ENCODE results near the gene AP2A1. TPM values are rescaled to one million over a fixed set of nuclear protein-coding genes. Genes with fewer than 3 reads are reported as not detected.

AP2A1 gene
- total RNA-seq, 1 experiment from 2014 or later = 75.0 TPM

GRCh38 chr19:49837009-49837310, 70.2 kb downstream of the AP2A1 start:
- no peak for DNase-seq (ENCODE audit: low read depth)

- DNase-seq (ENCODE audit: low read depth) = no peak
These were observed 70.6 kb downstream of the AP2A1 start for GRCh38 chr19:49837425-49837824.

- DNase-seq (ENCODE audit: low read depth) = no peak
These were observed 72.2 kb downstream of the AP2A1 start for GRCh38 chr19:49838885-49839588.

- DNase-seq (ENCODE audit: low read depth) = no peak
These were observed 72.9 kb downstream of the AP2A1 start for GRCh38 chr19:49839713-49840112.

DNA sequence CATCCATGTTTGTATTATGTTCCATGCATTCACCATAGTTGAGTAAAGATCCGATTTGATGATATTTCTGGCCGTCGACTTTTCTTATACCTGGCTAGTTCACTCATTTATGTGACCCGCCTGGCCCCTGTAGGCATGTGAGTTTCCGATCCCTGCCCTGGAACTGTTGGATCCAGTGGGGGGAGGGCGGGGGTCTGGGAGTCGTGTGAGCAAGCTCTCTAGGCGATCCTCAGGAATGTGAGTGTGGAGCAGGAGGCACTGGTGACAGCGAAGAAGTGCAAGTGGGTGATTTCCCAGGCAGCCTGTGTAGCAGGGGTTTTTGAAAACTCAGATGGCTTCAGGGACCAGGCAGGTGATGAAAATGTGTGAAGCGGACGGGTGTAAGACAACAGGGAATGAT, 73.5 kb downstream of the AP2A1 start:
- DNase-seq (ENCODE audit: low read depth) = no peak

GRCh38 chr19:49840736-49841249, 74.0 kb downstream of the AP2A1 start:
- no peak for DNase-seq (ENCODE audit: low read depth)

- no peak for DNase-seq (ENCODE audit: low read depth)
These were observed 76.5 kb downstream of the AP2A1 start for GRCh38 chr19:49843265-49843664.

GRCh38 chr19:49844138-49845095, 77.6 kb downstream of the AP2A1 start:
- DNase-seq (ENCODE audit: low read depth) = no peak

DNA sequence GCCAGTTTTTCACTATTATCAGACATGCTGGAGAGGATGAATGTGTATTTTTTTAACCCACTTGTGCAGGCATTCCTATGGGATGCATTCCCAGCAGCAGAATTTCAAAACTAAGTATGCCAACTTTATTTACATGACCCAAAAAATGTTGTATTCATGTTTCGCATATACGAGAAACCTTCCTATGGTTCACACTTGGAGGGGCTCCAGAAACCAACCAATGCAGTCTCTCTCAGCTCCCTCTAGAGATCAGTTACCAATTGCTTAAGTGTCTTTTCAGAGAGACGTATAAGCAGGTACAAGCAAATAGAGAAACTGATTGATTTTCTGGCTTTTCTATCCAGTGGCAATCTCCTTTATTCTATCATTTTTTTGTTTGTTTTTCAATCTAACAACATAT, 78.6 kb downstream of the AP2A1 start:
- no peak for DNase-seq (ENCODE audit: low read depth)

DNA sequence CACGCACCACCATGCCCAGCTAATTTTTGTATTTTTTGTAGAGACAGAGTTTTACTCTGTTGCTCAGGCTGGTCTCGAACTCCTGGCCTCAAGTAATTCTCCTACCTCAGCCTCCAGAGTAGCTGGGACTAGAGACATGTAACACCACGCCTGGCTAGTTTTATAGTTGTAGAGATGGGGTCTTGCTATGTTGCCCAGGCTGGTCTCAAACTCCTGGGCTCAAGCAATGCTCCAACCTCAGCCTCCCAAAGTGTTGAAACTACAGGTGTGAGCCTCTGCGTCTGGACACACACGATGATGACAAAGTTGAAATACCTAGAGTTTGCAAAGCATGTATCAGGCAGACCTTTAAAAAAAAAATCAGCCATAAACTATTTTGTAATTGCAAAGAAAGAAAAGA, 79.6 kb downstream of the AP2A1 start:
- DNase-seq (ENCODE audit: low read depth) = no peak

DNA sequence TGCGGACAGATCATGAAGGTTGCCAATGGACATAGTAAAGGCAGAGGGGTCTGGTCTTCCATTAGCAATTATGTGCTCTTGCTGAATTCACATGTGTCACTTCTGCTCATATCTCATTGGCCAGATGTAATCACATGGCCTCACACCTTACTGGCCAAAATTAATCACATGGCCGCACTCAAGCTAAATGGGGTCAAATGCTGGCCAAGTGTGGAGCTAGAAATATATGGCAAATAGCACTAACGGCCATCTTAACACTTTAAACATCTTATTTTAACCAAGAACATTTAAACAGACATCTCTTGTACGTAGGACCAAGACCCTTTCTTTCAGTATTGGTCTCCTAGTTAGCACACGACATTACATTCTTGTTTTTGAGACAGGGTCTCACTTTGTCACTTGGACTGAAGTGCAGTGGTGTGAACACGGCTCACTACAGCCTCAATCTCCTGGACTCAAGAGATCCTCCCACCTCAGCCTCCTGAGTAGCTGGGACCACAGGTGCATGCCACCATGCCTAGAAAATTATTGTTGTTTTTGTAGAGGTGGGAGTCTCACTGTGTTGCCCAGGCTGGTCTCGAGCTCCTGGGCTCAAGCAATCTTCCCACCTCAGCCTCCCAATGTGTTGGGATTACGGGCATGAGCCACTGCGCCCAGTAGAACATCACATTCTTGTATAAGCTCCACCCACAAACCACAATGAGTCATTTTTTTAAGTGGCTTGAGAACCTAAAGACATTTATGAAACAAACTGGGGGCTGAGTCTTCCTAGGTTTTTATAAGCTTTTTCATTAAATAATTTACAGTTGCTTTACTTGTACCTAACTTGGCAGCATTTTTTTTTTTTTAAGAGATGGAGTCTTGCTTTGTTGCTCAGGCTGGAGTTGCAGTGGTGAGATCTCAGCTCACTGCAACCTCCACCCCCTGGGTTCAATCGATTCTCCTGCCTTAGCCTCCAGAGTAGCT, 81.2 kb downstream of the AP2A1 start:
- DNase-seq (ENCODE audit: low read depth) = peak; percentile 89

DNA sequence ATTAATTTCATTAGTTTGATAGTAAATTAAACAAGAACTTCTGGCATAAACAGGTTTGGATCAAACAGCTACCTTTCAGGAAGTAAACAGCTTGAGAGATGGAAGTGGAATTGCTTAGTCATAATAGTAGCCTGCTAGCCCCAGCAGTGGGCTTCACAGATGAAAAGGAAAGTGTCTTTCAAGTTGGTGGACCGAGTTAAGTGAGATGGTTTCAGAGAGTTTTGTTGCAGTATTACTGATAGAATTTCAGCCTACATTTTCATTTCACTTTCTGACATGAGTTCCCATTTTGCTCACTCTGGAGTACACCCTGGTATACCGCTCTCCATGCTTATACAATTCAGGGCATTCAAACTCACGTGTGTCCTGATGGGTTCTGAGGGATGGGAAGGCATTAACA, 82.1 kb downstream of the AP2A1 start:
- DNase-seq (ENCODE audit: low read depth) = no peak

DNA sequence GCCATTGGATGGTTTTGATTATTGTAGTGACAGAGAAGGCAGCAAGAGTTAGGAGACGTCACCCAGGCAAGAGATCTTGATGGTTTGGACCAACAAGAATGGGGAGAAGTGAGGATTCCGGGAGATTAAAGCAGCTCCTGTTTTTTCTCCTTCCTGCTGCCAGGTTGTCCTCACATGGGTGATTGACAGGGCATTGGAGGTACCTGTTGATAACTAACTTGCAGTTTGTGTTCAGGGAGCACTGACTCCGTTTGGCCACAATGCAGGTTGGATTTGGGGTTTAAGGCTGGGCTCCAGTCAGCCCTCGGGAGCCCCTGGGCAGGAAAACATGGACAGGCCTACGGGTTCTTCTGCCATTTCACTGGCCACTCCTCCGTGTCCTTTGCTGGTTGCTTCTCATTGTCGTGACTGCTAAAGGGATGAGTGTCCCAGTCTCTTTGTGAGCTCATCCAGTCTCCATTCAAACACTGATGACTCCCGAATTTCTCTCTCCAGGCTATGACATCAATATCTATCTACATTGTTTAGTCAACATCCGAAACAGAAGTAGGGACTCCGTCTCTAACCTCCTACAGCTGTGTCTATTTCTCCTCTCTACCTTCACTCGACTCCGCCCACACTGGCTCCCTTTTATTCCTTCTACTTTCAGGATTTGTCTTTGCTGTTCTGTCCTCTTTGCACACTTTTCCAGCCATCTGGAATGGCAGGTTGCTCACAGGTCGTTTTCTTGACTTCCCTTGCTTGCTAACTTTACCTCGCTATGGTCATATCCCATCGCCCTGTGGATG, 82.8 kb downstream of the AP2A1 start:
- no peak for DNase-seq (ENCODE audit: low read depth)

DNA sequence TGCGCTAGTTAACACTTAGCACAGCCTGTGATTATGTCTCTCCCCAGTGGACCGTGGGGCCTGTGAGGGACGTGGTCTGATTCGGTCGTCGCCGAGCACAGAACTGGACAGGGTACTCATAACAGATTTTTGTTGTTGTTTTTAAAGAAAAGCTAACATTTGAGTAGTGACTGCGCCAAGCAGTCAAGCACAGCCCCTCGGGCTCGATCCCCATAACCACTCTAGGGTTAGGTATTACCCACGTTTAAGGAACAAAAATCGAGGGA, 83.4 kb downstream of the AP2A1 start:
- DNase-seq (ENCODE audit: low read depth) = no peak

DNA sequence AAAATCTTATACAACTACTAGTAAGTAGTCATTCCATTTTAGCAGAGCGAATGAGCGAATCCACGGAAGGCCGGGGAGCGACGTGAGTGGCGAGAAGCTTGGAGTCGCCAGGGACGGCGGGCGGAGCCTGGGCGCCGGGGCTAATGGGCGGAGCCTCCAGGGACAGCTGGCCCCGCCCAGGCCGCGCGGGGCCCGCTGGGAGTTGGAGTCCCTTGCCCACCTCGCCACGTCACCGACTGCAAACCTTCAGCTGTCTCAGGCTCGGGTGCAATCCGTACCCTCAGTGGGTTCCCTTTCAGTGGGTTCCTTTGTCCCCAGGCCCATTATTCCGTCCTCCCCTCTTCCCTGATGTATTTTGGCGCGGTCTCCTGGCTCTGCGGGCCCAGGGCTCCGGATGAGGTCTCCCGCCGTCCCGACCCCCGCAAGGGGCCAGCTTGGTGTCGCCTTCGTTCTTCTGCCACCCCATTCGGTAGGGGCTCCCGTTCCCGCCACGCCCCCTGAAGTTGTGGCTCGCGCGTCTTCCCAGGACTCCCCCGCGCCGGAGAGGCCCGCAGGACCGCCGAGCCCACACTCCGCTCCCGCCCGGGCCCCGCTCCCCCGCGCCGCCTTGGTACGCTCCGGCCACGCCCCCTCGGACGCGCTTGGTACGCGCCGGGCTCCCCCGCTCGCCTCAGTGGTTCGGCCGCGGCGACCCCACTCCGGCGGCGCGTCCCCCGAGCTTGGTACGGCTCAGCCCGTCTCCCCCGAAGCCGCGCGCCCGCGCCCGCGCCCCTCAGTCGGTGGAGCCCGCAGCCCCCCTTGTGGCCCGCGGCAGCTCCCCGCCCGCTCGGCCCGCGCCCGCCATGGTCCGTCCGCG, 83.9 kb downstream of the AP2A1 start, which contains the start of gene PTOV1:
Gene PTOV1, plus strand, starts transcription at position 673 of the 856 bp plus-strand sequence.
- peak; percentile 88 for DNase-seq (ENCODE audit: low read depth)

- DNase-seq (ENCODE audit: low read depth) = no peak
These were observed 84.9 kb downstream of the AP2A1 start for GRCh38 chr19:49851456-49852259.

DNA sequence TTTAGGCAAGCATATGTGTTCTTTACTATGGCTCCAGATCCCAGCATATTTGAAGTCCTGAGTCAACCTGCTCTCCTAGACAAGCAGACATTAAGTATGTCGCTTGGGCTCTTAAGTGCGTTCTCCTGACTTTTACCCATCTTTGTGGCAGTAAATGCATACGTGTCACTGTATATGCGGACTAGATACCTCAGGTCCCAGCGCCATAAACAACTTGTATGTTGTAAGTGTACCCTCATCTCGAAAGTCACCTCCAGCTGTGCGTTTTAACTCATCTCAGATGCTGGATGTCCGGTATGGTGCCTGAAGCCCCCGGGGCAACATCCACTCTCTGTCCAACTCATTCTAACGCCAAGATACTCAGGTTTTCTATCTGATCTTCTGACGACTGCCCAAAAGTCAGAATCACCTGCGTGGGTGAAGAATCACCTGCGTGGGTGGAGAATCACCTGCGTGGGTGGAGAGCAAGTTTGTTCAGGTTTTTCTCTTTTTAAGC, 85.9 kb downstream of the AP2A1 start:
- no peak for DNase-seq (ENCODE audit: low read depth)

DNA sequence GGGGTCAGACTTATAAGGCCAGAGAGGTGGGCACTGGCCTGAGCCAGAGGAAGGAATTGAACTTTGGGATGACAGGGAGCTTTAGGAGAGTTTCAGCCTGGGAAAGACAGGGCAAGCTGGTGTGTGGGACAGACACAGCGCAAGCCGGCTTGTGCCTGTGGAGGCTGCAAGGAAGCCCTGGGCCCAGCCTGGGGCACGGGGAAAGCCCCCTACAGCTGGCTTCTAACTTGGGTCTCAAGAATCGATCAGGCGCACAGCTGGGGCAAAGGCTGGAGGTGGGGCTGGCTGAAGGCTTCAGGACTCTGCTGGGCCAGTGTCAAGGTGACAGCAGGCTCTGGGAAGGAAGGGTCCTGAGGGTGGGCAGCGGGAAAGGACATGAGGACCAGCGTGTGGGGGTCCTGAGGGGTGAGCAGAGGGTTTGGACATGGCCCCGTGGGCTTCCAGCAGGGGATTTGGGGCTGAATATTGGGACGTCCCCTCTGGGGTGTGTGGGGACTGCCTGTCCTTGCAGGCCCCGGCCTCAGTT, 87.1 kb downstream of the AP2A1 start:
- DNase-seq (ENCODE audit: low read depth) = no peak
